ENCODE measurements around the gene ZSCAN18.
A peak's percentile ranks its signal among the peaks of the same experiment; 100 is the strongest.

The ZSCAN18 gene

GRCh38 chr19:58086825-58087710 lies 11.0 kb downstream of the ZSCAN18 start:
- no peak for TF ChIP-seq CTCF (IDR thresholded peaks at IDR 0.05; ENCODE audit: low read depth, low read length)
- no peak overlapping the region for H3K4me3 ChIP-seq (replicated peaks in 1 of 2; ENCODE audit: low read depth in 2 of 2, low read length in 2 of 2)
- no peak for DNase-seq (ENCODE audit: low read depth in 2 of 2)

- DNase-seq (ENCODE audit: low read depth in 2 of 2) = no peak
- no peak for TF ChIP-seq CTCF (IDR thresholded peaks at IDR 0.05; ENCODE audit: low read depth, low read length)
- H3K4me3 ChIP-seq (replicated peaks in 1 of 2; ENCODE audit: low read depth in 2 of 2, low read length in 2 of 2) = no peak overlapping the region
These were observed 12.6 kb downstream of the ZSCAN18 start for GRCh38 chr19:58085348-58085875.

GRCh38 chr19:58084596-58085347 lies 13.3 kb downstream of the ZSCAN18 start:
- TF ChIP-seq CTCF (IDR thresholded peaks at IDR 0.05; ENCODE audit: low read depth, low read length) = no peak
- no peak overlapping the region for H3K4me3 ChIP-seq (replicated peaks in 1 of 2; ENCODE audit: low read depth in 2 of 2, low read length in 2 of 2)
- DNase-seq (ENCODE audit: low read depth in 2 of 2) = no peak

GRCh38 chr19:58083021-58083420 lies 15.0 kb downstream of the ZSCAN18 start:
- peak in 1 of 2 donors; percentile 5 for DNase-seq (ENCODE audit: low read depth in 2 of 2)
- TF ChIP-seq CTCF (IDR thresholded peaks at IDR 0.05; ENCODE audit: low read depth, low read length) = no peak
- no peak overlapping the region for H3K4me3 ChIP-seq (replicated peaks in 1 of 2; ENCODE audit: low read depth in 2 of 2, low read length in 2 of 2)

- no peak for DNase-seq (ENCODE audit: low read depth in 2 of 2)
- TF ChIP-seq CTCF (IDR thresholded peaks at IDR 0.05; ENCODE audit: low read depth, low read length) = no peak
- no peak overlapping the region for H3K4me3 ChIP-seq (replicated peaks in 1 of 2; ENCODE audit: low read depth in 2 of 2, low read length in 2 of 2)
These were observed 18.2 kb downstream of the ZSCAN18 start for GRCh38 chr19:58079792-58080191.

GRCh38 chr19:58067240-58067912 lies 30.7 kb downstream of the ZSCAN18 start:
- peak in 1 of 2 donors; percentile 6 for DNase-seq (ENCODE audit: low read depth in 2 of 2)
- no peak overlapping the region for H3K4me3 ChIP-seq (replicated peaks in 1 of 2; ENCODE audit: low read depth in 2 of 2, low read length in 2 of 2)
- TF ChIP-seq CTCF (IDR thresholded peaks at IDR 0.05; ENCODE audit: low read depth, low read length) = no peak

Data from cardiac fibroblast (primary cell).